H9 (cell line): ENCODE measurements around the gene CALN1. TPM values are rescaled to one million over a fixed set of nuclear protein-coding genes. Genes with fewer than 3 reads are reported as not detected.

Source experiments
- DNase-seq: peaks from one replicate; pipeline ENCODE4 v3.0.0-alpha.2; 2017
- H2AFZ ChIP-seq: one replicate; pipeline ENCODE4 v1.6.1; 2013; ENCODE audit warnings: mild to moderate bottlenecking, low read length, control low read depth, moderate library complexity
- H2AK5ac ChIP-seq: 2 replicates; pipeline ENCODE4 v1.6.1; 2013; ENCODE audit warnings: low read length, control low read depth, mixed read lengths; ENCODE audit not compliant: insufficient read length
- H2BK120ac ChIP-seq: one replicate; pipeline ENCODE4 v1.6.1; 2013; ENCODE audit warnings: low read depth, mild to moderate bottlenecking, low read length, control low read depth, inconsistent platforms; ENCODE audit not compliant: poor library complexity, severe bottlenecking
- H2BK12ac ChIP-seq: 2 replicates; pipeline ENCODE4 v1.6.1; 2013; ENCODE audit warnings: low read length, control low read depth, mixed read lengths, low read depth; ENCODE audit not compliant: insufficient read length
- H2BK15ac ChIP-seq: 2 replicates; pipeline ENCODE4 v1.6.1; 2013; ENCODE audit warnings: low read depth, low read length, control low read depth
- H2BK20ac ChIP-seq: one replicate; pipeline ENCODE4 v1.6.1; 2013; ENCODE audit warnings: low read depth, mild to moderate bottlenecking, low read length, control low read depth, inconsistent platforms; ENCODE audit not compliant: poor library complexity, severe bottlenecking
- H2BK5ac ChIP-seq: 2 replicates; pipeline ENCODE4 v1.6.1; 2013; ENCODE audit warnings: low read length, control low read depth, mixed read lengths; ENCODE audit not compliant: insufficient read length
- H3K14ac ChIP-seq: 2 replicates; pipeline ENCODE4 v1.6.1; 2013; ENCODE audit warnings: low read length, control low read depth; ENCODE audit not compliant: insufficient read depth
- H3K18ac ChIP-seq: 2 replicates; pipeline ENCODE4 v1.6.1; 2013; ENCODE audit warnings: low read depth, mild to moderate bottlenecking, mixed read lengths, low read length, control low read depth; ENCODE audit not compliant: insufficient read length
- H3K23ac ChIP-seq: 2 replicates; pipeline ENCODE4 v1.6.1; 2013; ENCODE audit warnings: low read length, control low read depth, mixed read lengths, low read depth; ENCODE audit not compliant: insufficient read length
- H3K23me2 ChIP-seq: 2 replicates; pipeline ENCODE4 v1.6.1; 2013; ENCODE audit warnings: low read depth, mild to moderate bottlenecking, mixed read lengths, low read length, control low read depth; ENCODE audit not compliant: insufficient read length, poor library complexity, severe bottlenecking
- H3K27ac ChIP-seq: 2 replicates; pipeline ENCODE4 v1.5.1; 2013; ENCODE audit warnings: low read length, control low read depth, mixed read lengths, low read depth; ENCODE audit not compliant: insufficient read length
- H3K27me3 ChIP-seq: 2 replicates; pipeline ENCODE4 v1.6.1; 2013; ENCODE audit warnings: low read length, control low read depth, inconsistent platforms; ENCODE audit not compliant: insufficient read depth
- H3K4ac ChIP-seq: 2 replicates; pipeline ENCODE4 v1.6.1; 2013; ENCODE audit warnings: low read depth, mild to moderate bottlenecking, control low read depth, inconsistent platforms, low read length, moderate library complexity
- H3K4me1 ChIP-seq: 2 replicates; pipeline ENCODE4 v1.6.1; 2013; ENCODE audit warnings: low read length, control low read depth, inconsistent platforms; ENCODE audit not compliant: insufficient read depth
- H3K4me2 ChIP-seq: 2 replicates; pipeline ENCODE4 v1.6.1; 2013; ENCODE audit warnings: low read length, control low read depth, mixed read lengths; ENCODE audit not compliant: insufficient read length, insufficient read depth
- H3K56ac ChIP-seq: 2 replicates; pipeline ENCODE4 v1.6.1; 2013; ENCODE audit warnings: low read depth, mild to moderate bottlenecking, mixed read lengths, low read length, control low read depth; ENCODE audit not compliant: insufficient read length
- H3K79me1 ChIP-seq: 2 replicates; pipeline ENCODE4 v1.6.1; 2013; ENCODE audit warnings: low read depth, mild to moderate bottlenecking, moderate library complexity, low read length, control low read depth, inconsistent platforms; ENCODE audit not compliant: insufficient read depth, poor library complexity, severe bottlenecking
- H3K79me2 ChIP-seq: 2 replicates; pipeline ENCODE4 v1.6.1; 2013; ENCODE audit warnings: low read length, control low read depth, inconsistent platforms; ENCODE audit not compliant: insufficient read depth
- H3K9ac ChIP-seq: 2 replicates; pipeline ENCODE4 v1.6.1; 2013; ENCODE audit warnings: low read length, control low read depth, mixed read lengths; ENCODE audit not compliant: insufficient read length; ENCODE audit errors: extremely low read depth
- H3K9me3 ChIP-seq: one replicate; pipeline ENCODE4 v1.6.1; 2013; ENCODE audit warnings: low read depth, low read length, inconsistent platforms; ENCODE audit not compliant: control insufficient read depth
- H3T11ph ChIP-seq: one replicate; pipeline ENCODE4 v1.6.1; 2013; ENCODE audit warnings: mild to moderate bottlenecking, low read length, control low read depth, inconsistent platforms
- H4K20me1 ChIP-seq: one replicate; pipeline ENCODE4 v1.6.1; 2013; ENCODE audit not compliant: control insufficient read depth, insufficient read length, insufficient read depth
- H4K5ac ChIP-seq: 2 replicates; pipeline ENCODE4 v1.6.1; 2013; ENCODE audit warnings: low read depth, mild to moderate bottlenecking, mixed read lengths, low read length, control low read depth; ENCODE audit not compliant: insufficient read length
- H4K8ac ChIP-seq: replicated peaks from 2 replicates; pipeline ENCODE4 v1.6.1; 2013; ENCODE audit warnings: low read length, control low read depth, mixed read lengths, low read depth; ENCODE audit not compliant: insufficient read length
- H4K91ac ChIP-seq: 2 replicates; pipeline ENCODE4 v1.6.1; 2013; ENCODE audit warnings: low read depth, mild to moderate bottlenecking, moderate library complexity, mixed read lengths, low read length, control low read depth; ENCODE audit not compliant: insufficient read length
- H3K27ac Mint-ChIP-seq, 3 experiments: 2 replicates in 2 of 3; 3 replicates in 1 of 3; pipeline ENCODE4 v1.8.0; 2020 to 2021; ENCODE audit warnings: mixed read lengths in 3 of 3, mild to moderate bottlenecking in 1 of 3, moderate library complexity in 1 of 3
- H3K27me3 Mint-ChIP-seq: 2 replicates; pipeline ENCODE4 v1.8.0; 2021; ENCODE audit warnings: low read depth, mild to moderate bottlenecking, moderate library complexity, mixed read lengths
- H3K36me3 Mint-ChIP-seq, 3 experiments: 2 replicates in 2 of 3; 3 replicates in 1 of 3; pipeline ENCODE4 v1.8.0; 2020 to 2021; ENCODE audit warnings: low read depth in 3 of 3, mixed read lengths in 3 of 3; ENCODE audit not compliant: insufficient read depth in 1 of 3
- H3K4me1 Mint-ChIP-seq, 2 experiments: 2 replicates each; pipeline ENCODE4 v1.8.0; 2020; ENCODE audit warnings: mixed read lengths in 2 of 2
- H3K4me3 Mint-ChIP-seq, 2 experiments: 2 replicates in 1 of 2; 3 replicates in 1 of 2; pipeline ENCODE4 v1.8.0; 2020 to 2021; ENCODE audit warnings: mild to moderate bottlenecking in 2 of 2, mixed read lengths in 2 of 2, moderate library complexity in 1 of 2
- H3K9me3 Mint-ChIP-seq, 2 experiments: 2 replicates in 1 of 2; 3 replicates in 1 of 2; pipeline ENCODE4 v1.8.0; 2020; ENCODE audit warnings: mild to moderate bottlenecking in 2 of 2, mixed read lengths in 2 of 2, moderate library complexity in 1 of 2
- WGBS: extraction: QIAGEN DNeasy Blood & Tissue Kit; methylation state at CpG from one replicate; pipeline ENCODE4 v1.1.7; 2013; ENCODE audit warnings: missing lambda C conversion rate, low lambda C conversion rate, mixed read lengths; ENCODE audit not compliant: insufficient read length; ENCODE audit errors: extremely low coverage; 5-methylcytosine and 5-hydroxymethylcytosine counted together
- total RNA-seq: library from RNA; stranded (reverse); gene quantifications from 2 replicates; pipeline ENCODE4 v1.2.1, GENCODE V29; 2021
- TF ChIP-seq, protein P1 (sequence below): fragments of 200-600 bp; sonication (generic); conservative IDR thresholded peaks from 3 replicates; pipeline ENCODE4 v1.8.0; 2021; ENCODE audit warnings: antibody characterized with exemption, mild to moderate bottlenecking

CALN1 gene
- total RNA-seq, 1 experiment from 2014 or later, result 2.8 TPM

DNA sequence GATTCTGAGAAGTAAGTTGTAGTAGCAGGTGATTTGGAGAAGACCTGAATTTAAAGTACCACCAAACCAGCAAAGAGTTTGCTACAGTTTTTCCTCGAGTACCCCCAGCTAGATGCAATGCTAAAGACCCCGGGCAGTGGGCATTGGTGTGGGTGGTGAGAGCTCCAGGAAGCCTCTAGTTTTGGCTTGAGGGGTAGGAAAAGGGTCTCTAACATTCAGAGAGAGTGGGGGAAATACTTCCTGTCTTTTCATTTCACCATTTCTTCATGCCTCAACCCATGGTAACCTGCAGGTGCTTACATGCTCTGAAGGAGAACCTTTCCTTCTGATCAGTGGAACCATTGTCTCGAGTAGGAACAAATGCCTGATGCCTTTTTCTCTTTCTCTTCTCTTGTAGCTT lies 352.2 kb downstream of the CALN1 start:
- no peaks in the 10 kb centered on the region for H3K27me3 Mint-ChIP-seq
- H3K79me2 ChIP-seq, result no peaks in the 10 kb centered on the region
- H3K4ac ChIP-seq, result no peak overlapping the region
- no peak for DNase-seq
- H3K18ac ChIP-seq, result no peak overlapping the region
- no peak overlapping the region for H3T11ph ChIP-seq
- H3K56ac ChIP-seq, result no peak overlapping the region
- H2BK5ac ChIP-seq, result no peak overlapping the region
- H3K4me1 Mint-ChIP-seq, result no peaks in the 10 kb centered on the region
- no peaks in the 10 kb centered on the region for H3K23me2 ChIP-seq
- no peak overlapping the region for H3K4me3 Mint-ChIP-seq
- no peak overlapping the region for H4K8ac ChIP-seq
- no peak overlapping the region for H2AFZ ChIP-seq
- TF ChIP-seq, protein P1, sequence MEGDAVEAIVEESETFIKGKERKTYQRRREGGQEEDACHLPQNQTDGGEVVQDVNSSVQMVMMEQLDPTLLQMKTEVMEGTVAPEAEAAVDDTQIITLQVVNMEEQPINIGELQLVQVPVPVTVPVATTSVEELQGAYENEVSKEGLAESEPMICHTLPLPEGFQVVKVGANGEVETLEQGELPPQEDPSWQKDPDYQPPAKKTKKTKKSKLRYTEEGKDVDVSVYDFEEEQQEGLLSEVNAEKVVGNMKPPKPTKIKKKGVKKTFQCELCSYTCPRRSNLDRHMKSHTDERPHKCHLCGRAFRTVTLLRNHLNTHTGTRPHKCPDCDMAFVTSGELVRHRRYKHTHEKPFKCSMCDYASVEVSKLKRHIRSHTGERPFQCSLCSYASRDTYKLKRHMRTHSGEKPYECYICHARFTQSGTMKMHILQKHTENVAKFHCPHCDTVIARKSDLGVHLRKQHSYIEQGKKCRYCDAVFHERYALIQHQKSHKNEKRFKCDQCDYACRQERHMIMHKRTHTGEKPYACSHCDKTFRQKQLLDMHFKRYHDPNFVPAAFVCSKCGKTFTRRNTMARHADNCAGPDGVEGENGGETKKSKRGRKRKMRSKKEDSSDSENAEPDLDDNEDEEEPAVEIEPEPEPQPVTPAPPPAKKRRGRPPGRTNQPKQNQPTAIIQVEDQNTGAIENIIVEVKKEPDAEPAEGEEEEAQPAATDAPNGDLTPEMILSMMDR, result no peak
- no CpG with 5 or more reads among the region's 3 CpGs for WGBS
- H3K14ac ChIP-seq, result no peak overlapping the region
- H2AK5ac ChIP-seq, result no peak overlapping the region
- no peak overlapping the region for H4K5ac ChIP-seq
- no peak overlapping the region for H4K91ac ChIP-seq
- no peak overlapping the region for H3K27ac Mint-ChIP-seq
- no peak overlapping the region for H2BK20ac ChIP-seq
- H3K27me3 ChIP-seq, result no peaks in the 10 kb centered on the region
- no peak overlapping the region for H3K9ac ChIP-seq
- peaks cover 0 to 8% (median 4%) of the 10 kb centered on the region in 3 experiments; a peak in 3 of 7 replicates for H3K36me3 Mint-ChIP-seq
- no peak overlapping the region for H3K4me2 ChIP-seq
- H3K9me3 Mint-ChIP-seq, result peaks cover 0 to 4% of the 10 kb centered on the region in 2 experiments; a peak in 2 of 5 replicates
- no peaks in the 10 kb centered on the region for H4K20me1 ChIP-seq
- H2BK15ac ChIP-seq, result no peak overlapping the region
- no peaks in the 10 kb centered on the region for H3K4me1 ChIP-seq
- H3K9me3 ChIP-seq, result no peaks in the 10 kb centered on the region
- H2BK12ac ChIP-seq, result no peak overlapping the region
- no peak overlapping the region for H3K27ac ChIP-seq
- no peak overlapping the region for H2BK120ac ChIP-seq
- no peak overlapping the region for H3K23ac ChIP-seq
- H3K79me1 ChIP-seq, result no peaks in the 10 kb centered on the region
